GM12878 (cell line): ENCODE results near the gene PRAMEF33. TPM values are rescaled to one million over a fixed set of nuclear protein-coding genes. Genes with fewer than 3 reads are reported as not detected.
"Not testable (repeated sequence)": the region's sequence is repeated elsewhere in the genome, so short reads cannot be mapped to it uniquely, and the experiment has no call there.

ENCODE experiments used
- ATAC-seq: fragments of 200-7000 bp; cut with Tn5 transposase; 3 replicates; pipeline ENCODE4 v1.9.1; 2020; ENCODE audit warnings: mild to moderate bottlenecking, moderate library complexity
- Bru-seq: library from RNA; stranded (reverse); fragments of 400-500 nt; gene quantifications from one replicate; lab custom pipeline; 2021; lab: Mats Ljungman, UMichigan
- BruChase-seq, 2 experiments: library from RNA; stranded (reverse); fragments of 400-500 nt; gene quantifications; one replicate each; lab custom pipeline; 2021; lab: Mats Ljungman, UMichigan
- BruUV-seq: library from RNA; stranded (reverse); fragments of 400-500 nt; replicated peaks from 2 replicates; lab custom pipeline; 2021; lab: Mats Ljungman, UMichigan
- CTCF ChIA-PET: fragments of 300-600 bp; sonication (Branson Sonifier 250); formaldehyde crosslinking; extraction: SDS; loops from one replicate; lab custom pipeline; 2021; ENCODE audit warnings: inconsistent platforms; lab: Yijun Ruan, JAX
- POLR2A ChIA-PET: fragments of 350-600 bp; formaldehyde crosslinking; extraction: SDS; loops from one replicate; lab custom pipeline; 2021; ENCODE audit warnings: inconsistent platforms; lab: Charles Lee
- RAD21 ChIA-PET: fragments of 300-600 bp; sonication (Branson Sonifier 250); formaldehyde crosslinking; loops from one replicate; lab custom pipeline; 2023; ENCODE audit warnings: antibody characterized with exemption; ENCODE audit not compliant: unreplicated experiment; lab: Charles Lee
- SMC1A ChIA-PET: fragments of 300-600 bp; sonication (Branson Sonifier 250); formaldehyde crosslinking; loops from one replicate; lab custom pipeline; 2023; ENCODE audit not compliant: unreplicated experiment, uncharacterized antibody; lab: Charles Lee
- DNase-seq: peaks from one replicate; pipeline ENCODE4 v3.0.0-alpha.2; 2011; ENCODE audit warnings: low read depth, low spot score
- FAIRE-seq: peaks from 3 replicates; lab custom pipeline; 2011; peaks lifted over from hg19 to GRCh38; lab: Jason Lieb, UNC
- H2AFZ ChIP-seq: 2 replicates; pipeline ENCODE4 v1.6.0; 2011; ENCODE audit warnings: low read depth, low read length, control low read depth; ENCODE audit not compliant: control insufficient read depth
- H3K27ac ChIP-seq: 2 replicates; pipeline ENCODE4 v1.5.1; 2011; ENCODE audit warnings: control low read depth; ENCODE audit not compliant: control insufficient read depth, insufficient read depth
- H3K27me3 ChIP-seq, 2 experiments: replicated peaks in 1 of 2; 2 replicates each; pipeline versions ENCODE4 v1.6.0 to v1.6.1; 2011; ENCODE audit warnings: low read length in 1 of 2; ENCODE audit not compliant: control insufficient read depth in 2 of 2, insufficient read depth in 2 of 2
- H3K36me3 ChIP-seq, 2 experiments: 2 replicates each; pipeline ENCODE4 v1.5.1; 2011; ENCODE audit warnings: low read length in 1 of 2; ENCODE audit not compliant: control insufficient read depth in 2 of 2, insufficient read depth in 2 of 2
- H3K4me1 ChIP-seq: 2 replicates; pipeline ENCODE4 v1.6.1; 2011; ENCODE audit warnings: mild to moderate bottlenecking, low read length, moderate library complexity, mixed read lengths; ENCODE audit not compliant: control insufficient read depth, insufficient read depth
- H3K4me2 ChIP-seq: 2 replicates; pipeline ENCODE4 v1.6.0; 2011; ENCODE audit warnings: control low read depth; ENCODE audit not compliant: control insufficient read depth, insufficient read depth
- H3K4me3 ChIP-seq: fragments of 200-600 bp; sonication (generic); 2 replicates; pipeline ENCODE4 v1.5.1; 2016
- H3K79me2 ChIP-seq: 2 replicates; pipeline ENCODE4 v1.6.0; 2011; ENCODE audit warnings: low read length; ENCODE audit not compliant: control insufficient read depth, insufficient read depth
- H3K9ac ChIP-seq: 2 replicates; pipeline ENCODE4 v1.8.0; 2011; ENCODE audit warnings: low read length, control low read depth, mixed read lengths; ENCODE audit not compliant: control insufficient read depth, insufficient read depth
- H3K9me3 ChIP-seq: replicated peaks from 3 replicates; pipeline ENCODE4 v1.5.1; 2011; ENCODE audit warnings: mild to moderate bottlenecking, low read length; ENCODE audit not compliant: control insufficient read depth, insufficient read depth
- H4K20me1 ChIP-seq: 2 replicates; pipeline ENCODE4 v1.6.0; 2011; ENCODE audit not compliant: control insufficient read depth, insufficient read depth
- WGBS: methylation state at CpG from one replicate; pipeline ENCODE4 v1.1.6; 2016; ENCODE audit warnings: low lambda C conversion rate; ENCODE audit not compliant: insufficient replicate concordance, insufficient coverage; ENCODE audit errors: missing lambda C conversion rate; 5-methylcytosine and 5-hydroxymethylcytosine counted together
- in situ Hi-C: fragments of 300-500 bp; cut with MboI; formaldehyde crosslinking; loops from 9 replicates; pipeline ENCODE4 v1.14.3; 2018; ENCODE audit warnings: mixed read lengths
- intact Hi-C: fragments of 100-400 bp; cut with micrococcal nuclease; formaldehyde crosslinking; loops from one replicate; pipeline ENCODE4 v1.14.2; 2022; ENCODE audit not compliant: unreplicated experiment
- long read RNA-seq, 2 experiments: library from polyadenylated mRNA; unstranded; transcript quantifications; one replicate each; pipeline ENCODE4 v2.0.0, GENCODE V29; 2019 to 2020
- polyA minus RNA-seq, 3 experiments: library from RNA; depleted of rRNA, polyadenylated mRNA; stranded (reverse); fragments of >200 nt; gene quantifications; 2 replicates each; pipeline ENCODE4 v1.2.3, GENCODE V29; 2011
- polyA plus RNA-seq, 11 experiments: library from polyadenylated mRNA; depleted of rRNA in 4 of 11; unstranded in 6 of 11; stranded (reverse) in 5 of 11; fragments of >200 nt; fragmentation: Nextera tagmentation in 4 of 11; fragmentation: Illumina TruSeq in 1 of 11; extraction: Ambion mirVana in 4 of 11; extraction: Trizol in 1 of 11; gene quantifications; 1 replicate in 1 of 11; 2 replicates in 10 of 11; pipeline versions ENCODE4 v1.2.1 to v1.2.3, GENCODE V29; 2011 to 2016; ENCODE audit warnings: inconsistent platforms in 2 of 11, missing spikeins in 2 of 11, low read depth in 1 of 11
- total RNA-seq, 4 experiments: library from RNA; depleted of rRNA in 3 of 4; stranded (reverse); fragments of >200 nt in 3 of 4; fragmentation: Illumina TruSeq in 1 of 4; extraction: Trizol in 1 of 4; gene quantifications; 2 replicates each; pipeline versions ENCODE4 v1.2.1 to v1.2.3, GENCODE V29; 2013 to 2021

Gene PRAMEF33, protein sequence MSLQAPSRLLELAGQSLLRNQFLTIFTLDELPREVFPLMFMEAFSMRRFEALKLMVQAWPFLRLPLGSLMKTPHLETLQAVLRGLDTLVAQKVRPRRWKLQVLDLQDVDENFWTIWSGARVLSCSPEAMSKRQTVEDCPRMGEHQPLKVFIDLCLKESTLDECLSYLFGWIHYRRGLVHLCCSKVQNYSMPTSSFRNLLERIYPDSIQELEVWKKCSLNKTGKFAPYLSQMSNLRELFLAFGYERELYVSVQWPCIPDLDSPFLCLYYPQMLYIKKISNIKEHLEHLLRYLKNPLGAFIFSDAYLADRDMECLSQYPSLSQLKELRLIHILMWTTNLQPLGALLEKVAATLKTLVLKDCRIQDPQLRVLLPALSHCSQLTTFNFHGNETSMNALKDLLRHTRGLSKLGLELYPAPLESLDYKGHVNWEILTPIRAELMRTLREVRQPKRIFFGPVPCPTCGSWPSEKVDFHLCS
- not detected in 2 replicates for total RNA-seq (2013; cell fraction: nucleolus; rRNA removed)
- total RNA-seq (2014; rRNA removed) (not detected in 2 replicates), total RNA-seq (2014; rRNA removed; fragmentation: Illumina TruSeq; extraction: Trizol) (not detected in 2 replicates), total RNA-seq (2021) (not detected in 2 replicates), polyA plus RNA-seq (2011; rRNA removed) (not detected in 2 replicates), polyA plus RNA-seq (2014; fragmentation: Illumina TruSeq; extraction: Trizol) (not detected in 2 replicates), polyA plus RNA-seq (2014; fragmentation: Nextera tagmentation; extraction: Ambion mirVana) (not detected), polyA plus RNA-seq (2014; rRNA removed) (not detected in 2 replicates), polyA plus RNA-seq (2016; fragmentation: Nextera tagmentation; extraction: Ambion mirVana) (not detected), polyA minus RNA-seq (2011; rRNA and poly(A)+ RNA removed) (not detected in 2 replicates), Bru-seq, nascent RNA (not detected), BruChase-seq, experiment 1, labeled RNA remaining after a 6-hour chase (not detected), BruChase-seq, experiment 2, labeled RNA remaining after a 2-hour chase (not detected)
- polyA plus RNA-seq (2011; ENCODE audit: low read depth), result not detected
- not detected in 2 replicates for polyA plus RNA-seq (2011; cell fraction: cytosol; rRNA removed)
- polyA plus RNA-seq (2011; cell fraction: nucleus; rRNA removed), result not detected in 2 replicates
- polyA plus RNA-seq (2012), result not detected in 2 replicates
- not detected in 2 replicates for polyA minus RNA-seq (2011; cell fraction: cytosol; rRNA and poly(A)+ RNA removed)
- not detected in 2 replicates for polyA minus RNA-seq (2011; cell fraction: nucleus; rRNA and poly(A)+ RNA removed)
- long read RNA-seq, experiment 1, result 0 reads
- long read RNA-seq, experiment 2, result 0 reads

DNA sequence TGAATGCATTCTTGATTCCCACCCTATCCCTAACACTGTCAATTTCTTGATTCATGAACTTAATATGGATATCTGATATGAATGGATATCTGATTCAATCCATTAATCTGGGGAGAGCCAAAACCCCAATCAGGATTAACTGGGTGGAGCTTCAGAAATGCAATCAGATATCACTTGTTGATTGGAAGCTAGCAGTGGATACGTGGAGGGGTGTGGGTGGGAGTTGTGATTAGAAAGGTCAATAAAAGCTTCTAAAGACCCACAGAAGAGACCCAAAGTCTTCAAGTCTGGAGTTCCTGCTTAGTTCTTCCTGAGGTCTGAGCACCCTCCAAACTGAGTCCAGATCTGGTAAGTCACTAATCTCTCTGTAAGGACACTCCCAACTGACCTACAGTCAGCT lies at the start of gene PRAMEF33:
PRAMEF33 (plus strand) TSS at position 301 of the 400 bp plus-strand sequence. CDS start 2,416 bp downstream, outside the sequence.
- SMC1A ChIA-PET, ATAC-seq, H3K4me1 ChIP-seq, POLR2A ChIA-PET, H3K4me2 ChIP-seq, H3K27me3 ChIP-seq, H3K4me3 ChIP-seq, H4K20me1 ChIP-seq, H3K27ac ChIP-seq, RAD21 ChIA-PET, intact Hi-C loops, FAIRE-seq, H3K9ac ChIP-seq, DNase-seq, in situ Hi-C loops, BruUV-seq, H3K36me3 ChIP-seq, H2AFZ ChIP-seq, H3K79me2 ChIP-seq, CTCF ChIA-PET, H3K9me3 ChIP-seq: not testable (repeated sequence)
- WGBS, result no CpG with 5 or more reads among the region's 1 CpG

DNA sequence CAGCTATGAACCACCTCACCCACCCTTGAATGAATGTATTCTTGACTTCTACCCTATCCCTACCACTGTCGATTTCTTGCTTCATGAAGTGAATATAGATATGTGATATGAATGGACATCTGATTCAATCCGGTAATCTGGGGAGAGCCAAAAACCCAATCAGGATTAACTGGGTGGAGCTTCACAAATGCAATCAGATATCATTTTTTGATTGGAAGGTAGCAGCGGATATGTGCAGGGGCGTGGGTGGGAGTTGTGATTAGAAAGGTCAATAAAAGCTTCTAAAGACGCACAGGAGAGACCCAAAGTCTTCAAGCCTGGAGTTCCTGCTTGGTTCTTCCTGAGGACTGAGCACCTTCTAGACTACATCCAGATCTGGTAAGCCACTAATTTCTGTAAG lies 49.4 kb upstream of the PRAMEF33 start, which contains the start of gene PRAMEF5:
PRAMEF5 (plus strand) TSS at position 301 of the 400 bp plus-strand sequence. CDS start 5,071 bp downstream, outside the sequence.
- H3K27me3 ChIP-seq, FAIRE-seq, H4K20me1 ChIP-seq, H3K9ac ChIP-seq, H3K36me3 ChIP-seq, H3K9me3 ChIP-seq, BruUV-seq, H3K27ac ChIP-seq, H3K4me1 ChIP-seq, CTCF ChIA-PET, SMC1A ChIA-PET, in situ Hi-C loops, H3K4me3 ChIP-seq, POLR2A ChIA-PET, RAD21 ChIA-PET, intact Hi-C loops, H3K4me2 ChIP-seq, H2AFZ ChIP-seq, DNase-seq, ATAC-seq, H3K79me2 ChIP-seq: not testable (repeated sequence)
- WGBS, result 40% methylated on average over 2 of the region's 5 CpGs

DNA sequence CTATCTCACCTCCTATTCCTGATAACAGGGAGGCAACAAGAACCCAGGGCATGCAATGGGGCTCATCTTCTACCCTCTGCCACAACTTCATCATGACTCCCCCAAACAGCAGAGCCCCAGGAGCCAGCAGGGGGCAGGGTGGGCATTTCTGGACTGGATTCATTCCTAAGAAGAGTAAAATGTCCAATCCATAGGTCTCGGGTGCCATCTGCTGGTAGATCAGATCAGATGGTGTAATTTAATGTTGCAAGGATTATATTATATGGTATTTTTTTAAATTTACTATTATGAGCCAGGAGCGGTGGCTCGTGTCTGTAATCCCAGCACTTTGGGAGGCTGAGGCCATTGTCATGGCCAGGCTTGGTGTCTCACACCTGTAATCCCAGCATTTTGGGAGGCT lies 38.2 kb upstream of the PRAMEF33 start:
- SMC1A ChIA-PET, result not testable (repeated sequence)

More for the DNA sequence above, 38.2 kb upstream of the PRAMEF33 start:
- DNase-seq, H3K4me2 ChIP-seq, H3K9ac ChIP-seq, ATAC-seq, BruUV-seq, in situ Hi-C loops, H3K79me2 ChIP-seq, H3K4me3 ChIP-seq, H3K4me1 ChIP-seq, RAD21 ChIA-PET, H4K20me1 ChIP-seq, H3K36me3 ChIP-seq, H2AFZ ChIP-seq, intact Hi-C loops, H3K27me3 ChIP-seq, CTCF ChIA-PET, H3K9me3 ChIP-seq, POLR2A ChIA-PET, FAIRE-seq, H3K27ac ChIP-seq: not testable (repeated sequence)
- no CpG with 5 or more reads among the region's 3 CpGs for WGBS
